MM.1S (cell line): ENCODE measurements around the gene SRSF5.

Source experiments
- DNase-seq: peaks from one replicate; pipeline ENCODE4 v3.0.0-alpha.2; 2015
- H2AFZ ChIP-seq: fragments of 300-600 bp; sonication (generic); 2 replicates; pipeline ENCODE4 v1.6.0; 2016; ENCODE audit warnings: antibody characterized with exemption, low read length
- H3F3A ChIP-seq: fragments of 300-600 bp; sonication (generic); 2 replicates; pipeline ENCODE4 v1.6.1; 2016; ENCODE audit warnings: mild to moderate bottlenecking, antibody characterized with exemption, low read length, moderate library complexity, mixed read lengths; ENCODE audit not compliant: insufficient read depth
- H3K27ac ChIP-seq: fragments of 300-600 bp; sonication (generic); 2 replicates; pipeline ENCODE4 v1.5.1; 2016; ENCODE audit warnings: mild to moderate bottlenecking, low read length
- H3K27me3 ChIP-seq: fragments of 300-600 bp; sonication (generic); replicated peaks from 2 replicates; pipeline ENCODE4 v1.6.0; 2016; ENCODE audit warnings: low read length; ENCODE audit not compliant: insufficient read depth
- H3K36me3 ChIP-seq: fragments of 300-600 bp; sonication (generic); replicated peaks from 2 replicates; pipeline ENCODE4 v1.6.1; 2016; ENCODE audit warnings: mild to moderate bottlenecking, low read length, mixed read lengths; ENCODE audit not compliant: insufficient read depth
- H3K4me1 ChIP-seq: fragments of 300-600 bp; sonication (generic); 2 replicates; pipeline ENCODE4 v1.6.1; 2016; ENCODE audit warnings: low read length, mixed read lengths
- H3K4me2 ChIP-seq: fragments of 300-600 bp; sonication (generic); 2 replicates; pipeline ENCODE4 v1.6.0; 2016; ENCODE audit warnings: low read depth, low read length
- H3K4me3 ChIP-seq: fragments of 300-600 bp; sonication (generic); 2 replicates; pipeline ENCODE4 v1.5.1; 2016; ENCODE audit warnings: low read length, mixed read lengths
- H3K79me2 ChIP-seq: fragments of 300-600 bp; sonication (generic); 2 replicates; pipeline ENCODE4 v1.6.1; 2016; ENCODE audit warnings: mixed run types, low read length, mixed read lengths
- H3K9ac ChIP-seq: fragments of 300-600 bp; sonication (generic); 2 replicates; pipeline ENCODE4 v1.6.1; 2016; ENCODE audit warnings: low read length, mixed read lengths
- H3K9me2 ChIP-seq: fragments of 300-600 bp; sonication (generic); replicated peaks from 2 replicates; pipeline ENCODE4 v1.6.1; 2016; ENCODE audit warnings: mild to moderate bottlenecking, low read length, mixed read lengths; ENCODE audit not compliant: insufficient read depth
- H3K9me3 ChIP-seq: fragments of 300-600 bp; sonication (generic); replicated peaks from 2 replicates; pipeline ENCODE4 v1.6.1; 2016; ENCODE audit warnings: mild to moderate bottlenecking, low read length, mixed read lengths; ENCODE audit not compliant: insufficient read depth
- H4K20me1 ChIP-seq: fragments of 300-600 bp; sonication (generic); 2 replicates; pipeline ENCODE4 v1.6.1; 2016; ENCODE audit warnings: mild to moderate bottlenecking, low read length, moderate library complexity, mixed read lengths; ENCODE audit not compliant: insufficient read depth
- EZH2 ChIP-seq: fragments of 300-600 bp; sonication (generic); optimal IDR thresholded peaks from 2 replicates; pipeline ENCODE3; 2017; ENCODE audit warnings: low read depth, mild to moderate bottlenecking, antibody characterized with exemption, low read length, mixed read lengths
- EZH2phosphoT487 ChIP-seq: fragments of 300-600 bp; sonication (generic); IDR thresholded peaks from 2 replicates; pipeline ENCODE4 v1.6.1; 2018; ENCODE audit warnings: antibody characterized with exemption, low read length
- TF ChIP-seq, protein P1 (sequence below): fragments of 300-600 bp; sonication (generic); IDR thresholded peaks from 2 replicates; pipeline ENCODE4 v1.5.1; 2016; ENCODE audit warnings: antibody characterized with exemption, low read length, mixed read lengths

Gene SRSF5

DNA sequence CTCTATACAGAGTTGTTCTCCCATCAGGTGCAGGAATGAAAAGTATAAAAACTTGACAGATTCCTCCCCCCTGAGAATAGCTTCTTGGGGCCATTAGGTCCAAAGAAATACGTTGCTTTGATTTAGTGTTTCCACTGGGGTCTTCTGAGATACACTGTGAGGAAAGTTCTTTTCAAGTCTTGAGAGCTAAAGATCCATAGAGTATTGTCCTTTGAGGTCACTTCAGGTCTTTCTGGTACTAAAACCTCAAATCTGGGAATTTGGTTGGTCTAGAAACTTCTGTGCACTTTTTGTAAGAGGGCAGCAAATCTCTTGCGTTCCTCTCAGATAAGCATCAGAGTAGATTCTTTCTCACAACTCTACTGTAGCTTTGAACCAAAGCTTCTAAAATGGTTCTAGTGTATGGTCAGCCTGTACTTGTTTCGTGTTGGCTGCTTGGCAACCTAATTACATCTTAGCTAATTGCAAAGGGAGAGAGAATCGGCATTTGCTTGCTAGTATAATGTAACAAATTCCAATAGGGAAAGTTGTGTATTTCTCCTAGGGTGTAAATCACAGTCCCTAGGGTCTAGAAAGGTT lies 10.0 kb downstream of the SRSF5 start:
- no peaks in the 10 kb centered on the region for H3K36me3 ChIP-seq
- H3K9me2 ChIP-seq: no peaks in the 10 kb centered on the region
- H3K9ac ChIP-seq: no peak overlapping the region
- H3K27ac ChIP-seq: no peak overlapping the region
- TF ChIP-seq EZH2phosphoT487: no peak
- no peak for TF ChIP-seq EZH2
- TF ChIP-seq, protein P1, sequence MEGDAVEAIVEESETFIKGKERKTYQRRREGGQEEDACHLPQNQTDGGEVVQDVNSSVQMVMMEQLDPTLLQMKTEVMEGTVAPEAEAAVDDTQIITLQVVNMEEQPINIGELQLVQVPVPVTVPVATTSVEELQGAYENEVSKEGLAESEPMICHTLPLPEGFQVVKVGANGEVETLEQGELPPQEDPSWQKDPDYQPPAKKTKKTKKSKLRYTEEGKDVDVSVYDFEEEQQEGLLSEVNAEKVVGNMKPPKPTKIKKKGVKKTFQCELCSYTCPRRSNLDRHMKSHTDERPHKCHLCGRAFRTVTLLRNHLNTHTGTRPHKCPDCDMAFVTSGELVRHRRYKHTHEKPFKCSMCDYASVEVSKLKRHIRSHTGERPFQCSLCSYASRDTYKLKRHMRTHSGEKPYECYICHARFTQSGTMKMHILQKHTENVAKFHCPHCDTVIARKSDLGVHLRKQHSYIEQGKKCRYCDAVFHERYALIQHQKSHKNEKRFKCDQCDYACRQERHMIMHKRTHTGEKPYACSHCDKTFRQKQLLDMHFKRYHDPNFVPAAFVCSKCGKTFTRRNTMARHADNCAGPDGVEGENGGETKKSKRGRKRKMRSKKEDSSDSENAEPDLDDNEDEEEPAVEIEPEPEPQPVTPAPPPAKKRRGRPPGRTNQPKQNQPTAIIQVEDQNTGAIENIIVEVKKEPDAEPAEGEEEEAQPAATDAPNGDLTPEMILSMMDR: no peak
- H3K9me3 ChIP-seq: no peaks in the 10 kb centered on the region
- H3K27me3 ChIP-seq: no peaks in the 10 kb centered on the region
- H3F3A ChIP-seq: 0 out of 2 replicates have a peak, but pooled peaks cover 2% of the 10 kb centered on the region
- no peaks in the 10 kb centered on the region for H3K4me1 ChIP-seq
- H3K4me3 ChIP-seq: no peak overlapping the region
- H3K4me2 ChIP-seq: no peak overlapping the region
- no peak overlapping the region for H2AFZ ChIP-seq
- H4K20me1 ChIP-seq: no peaks in the 10 kb centered on the region
- H3K79me2 ChIP-seq: no peaks in the 10 kb centered on the region
- no peak for DNase-seq

DNA sequence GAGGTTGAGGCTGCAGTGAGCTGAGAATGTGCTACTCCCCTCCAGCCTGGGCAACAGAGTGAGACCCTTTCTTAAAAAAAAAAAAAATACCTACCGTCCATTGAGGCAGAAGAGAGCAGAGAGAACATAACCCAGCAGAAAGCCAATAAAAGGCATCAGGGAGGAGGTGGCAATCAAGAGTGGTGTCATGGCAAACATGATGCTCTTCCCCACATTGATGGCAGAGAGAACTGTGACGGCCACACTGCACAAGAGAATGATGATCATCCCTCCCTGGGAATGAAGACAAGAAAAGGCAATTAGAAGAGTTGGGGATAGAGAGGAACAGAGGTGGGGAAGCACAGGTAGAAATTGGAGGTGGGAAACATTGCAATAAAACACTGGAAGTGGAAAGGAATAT lies 12.1 kb downstream of the SRSF5 start:
- Histone ChIP-seq H3K9ac (no peak overlapping the region), H3K27me3 (no peaks in the 10 kb centered on the region), H4K20me1 (no peaks in the 10 kb centered on the region), H3F3A (no peaks in the 10 kb centered on the region), H3K4me2 (no peak overlapping the region), H3K4me1 (no peaks in the 10 kb centered on the region), H3K27ac (no peak overlapping the region), H3K9me2 (no peaks in the 10 kb centered on the region), H3K36me3 (no peaks in the 10 kb centered on the region), H3K9me3 (no peaks in the 10 kb centered on the region), H2AFZ (no peak overlapping the region), H3K4me3 (no peak overlapping the region), H3K79me2 (no peaks in the 10 kb centered on the region)
- no peak for DNase-seq
- TF ChIP-seq, protein P1: no peak
- TF ChIP-seq EZH2 (no peak), EZH2phosphoT487 (no peak)

DNA sequence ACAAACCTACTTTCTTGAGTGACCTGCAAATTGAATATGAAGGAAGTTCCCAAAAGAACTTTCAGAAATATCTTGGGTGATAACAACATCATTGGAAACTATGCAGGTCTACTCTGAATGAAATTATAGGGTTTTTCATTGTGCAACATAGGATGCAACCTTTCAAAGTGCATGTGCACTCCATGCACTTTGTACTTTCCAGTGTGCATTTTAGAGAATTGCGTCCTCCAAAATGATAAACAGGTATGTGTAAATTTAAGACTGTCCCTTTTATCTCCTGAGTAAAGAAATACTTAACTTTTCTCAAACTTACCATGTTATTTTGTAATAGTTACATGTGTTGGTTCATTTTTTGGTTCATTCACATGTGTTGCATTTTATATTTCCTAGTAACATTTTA lies 13.2 kb downstream of the SRSF5 start:
- Histone ChIP-seq H3F3A (no peaks in the 10 kb centered on the region), H3K27ac (no peak overlapping the region), H3K9me3 (no peaks in the 10 kb centered on the region), H3K27me3 (no peaks in the 10 kb centered on the region), H3K4me2 (no peak overlapping the region), H3K79me2 (no peaks in the 10 kb centered on the region), H4K20me1 (no peaks in the 10 kb centered on the region), H3K9me2 (no peaks in the 10 kb centered on the region), H3K36me3 (no peaks in the 10 kb centered on the region), H2AFZ (no peak overlapping the region), H3K4me1 (no peaks in the 10 kb centered on the region), H3K9ac (no peak overlapping the region), H3K4me3 (no peak overlapping the region)
- TF ChIP-seq, protein P1: no peak
- TF ChIP-seq EZH2phosphoT487 (no peak), EZH2 (no peak)
- no peak for DNase-seq
